ENCODE measurements around the gene GRK5. TPM values are rescaled to one million over a fixed set of nuclear protein-coding genes. Genes with fewer than 3 reads are reported as not detected.

GRK5 gene
- total RNA-seq, 1 experiment from 2014 or later = 1.2 TPM

DNA sequence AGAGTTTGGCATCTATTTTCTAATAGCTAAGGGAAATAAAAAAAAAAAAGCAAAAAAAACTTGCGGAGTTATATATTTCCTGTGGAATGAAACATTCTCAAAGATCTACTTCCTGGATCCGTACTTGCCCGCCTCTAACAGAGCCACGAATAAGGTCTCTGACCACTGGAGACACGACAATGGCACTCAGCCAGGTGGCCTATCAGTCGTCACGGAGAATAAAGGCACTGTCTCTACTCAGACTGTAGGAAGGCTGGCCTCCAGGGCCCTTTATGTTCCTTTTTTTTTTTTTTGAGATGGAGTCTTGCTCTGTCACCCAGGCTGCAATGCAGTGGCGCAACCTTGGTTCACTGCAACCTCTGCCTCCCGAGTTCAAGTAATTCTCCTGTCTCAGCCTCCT is 276.5 kb downstream of the GRK5 start:
- H3K4me1 Mint-ChIP-seq = peaks cover 7 to 10% of the 10 kb centered on the region in 2 experiments
- H3K4me3 Mint-ChIP-seq = no peak overlapping the region
- no peak overlapping the region for H3K23ac ChIP-seq (ENCODE audit: insufficient read length, low read depth, low read length)
- no peak overlapping the region for H2BK15ac ChIP-seq (ENCODE audit: low read depth, low read length)
- no peak overlapping the region for H2BK12ac ChIP-seq (ENCODE audit: insufficient read length, low read depth, low read length)
- H4K91ac ChIP-seq (ENCODE audit: insufficient read length, low read depth, low read length) = no peak overlapping the region
- H2AK5ac ChIP-seq (ENCODE audit: insufficient read length, low read length) = no peak overlapping the region
- no peaks in the 10 kb centered on the region for H3K79me1 ChIP-seq (ENCODE audit: insufficient read depth, low read depth, low read length, poor library complexity, severe bottlenecking)
- no peak for DNase-seq
- no peak overlapping the region for H3K4me2 ChIP-seq (ENCODE audit: insufficient read depth, insufficient read length, low read length)
- no peak overlapping the region for H2BK20ac ChIP-seq (ENCODE audit: low read depth, low read length, poor library complexity, severe bottlenecking)
- no CpG with 5 or more reads among the region's 9 CpGs for WGBS (ENCODE audit: extremely low coverage, insufficient read length, low lambda C conversion rate)
- no peak overlapping the region for H3K14ac ChIP-seq (ENCODE audit: insufficient read depth, low read length)
- H3K27me3 Mint-ChIP-seq (ENCODE audit: low read depth) = peaks cover 85% of the 10 kb centered on the region
- H2BK5ac ChIP-seq (ENCODE audit: insufficient read length, low read length) = no peak overlapping the region
- no peak overlapping the region for H3K56ac ChIP-seq (ENCODE audit: insufficient read length, low read depth, low read length)
- no peak overlapping the region for H3K27ac ChIP-seq (ENCODE audit: insufficient read length, low read depth, low read length)
- H3T11ph ChIP-seq (ENCODE audit: low read length) = no peak overlapping the region
- no peak overlapping the region for H3K27ac Mint-ChIP-seq
- peaks cover 24% of the 10 kb centered on the region for H3K27me3 ChIP-seq (ENCODE audit: insufficient read depth, low read length)
- H3K9ac ChIP-seq (ENCODE audit: extremely low read depth, insufficient read length, low read length) = no peak overlapping the region
- no peak overlapping the region for H2AFZ ChIP-seq (ENCODE audit: low read length)
- H2BK120ac ChIP-seq (ENCODE audit: low read depth, low read length, poor library complexity, severe bottlenecking) = no peak overlapping the region
- no peaks in the 10 kb centered on the region for H4K20me1 ChIP-seq (ENCODE audit: control insufficient read depth, insufficient read depth, insufficient read length)
- no peak overlapping the region for H4K5ac ChIP-seq (ENCODE audit: insufficient read length, low read depth, low read length)
- H3K4me1 ChIP-seq (ENCODE audit: insufficient read depth, low read length) = no peaks in the 10 kb centered on the region; the same call in 1 of the 2 replicates
- no peaks in the 10 kb centered on the region for H3K9me3 ChIP-seq (ENCODE audit: control insufficient read depth, low read depth, low read length)
- H4K8ac ChIP-seq (replicated peaks; ENCODE audit: insufficient read length, low read depth, low read length) = no peak overlapping the region
- no peaks in the 10 kb centered on the region for H3K79me2 ChIP-seq (ENCODE audit: insufficient read depth, low read length)
- no peak overlapping the region for H3K18ac ChIP-seq (ENCODE audit: insufficient read length, low read depth, low read length)
- H3K4ac ChIP-seq (ENCODE audit: low read depth, low read length) = no peak overlapping the region
- no peaks in the 10 kb centered on the region for H3K9me3 Mint-ChIP-seq
- H3K36me3 Mint-ChIP-seq (ENCODE audit: insufficient read depth in 1 of 3, low read depth in 3 of 3) = no peaks in the 10 kb centered on the region
- TF ChIP-seq CTCF (conservative IDR thresholded peaks at IDR 0.05) = no peak
- no peaks in the 10 kb centered on the region for H3K23me2 ChIP-seq (ENCODE audit: insufficient read length, low read depth, low read length, poor library complexity, severe bottlenecking)

Measured in H9 (cell line).